ENCODE data around the gene ATRIP.

- TF ChIP-seq CTCF (IDR thresholded peaks at IDR 0.05), result no peak
- no peak for TF ChIP-seq POLR2A (IDR thresholded peaks at IDR 0.05)
Observed at GRCh38 chr3:48467110-48467454, 20.5 kb downstream of the ATRIP start.
